Lower leg skin (tissue), 4 donors: ENCODE data around the gene SMIM36. TPM values are rescaled to one million over a fixed set of nuclear protein-coding genes. Genes with fewer than 3 reads are reported as not detected.
"Not testable (repeated sequence)": the region's sequence is repeated elsewhere in the genome, so short reads cannot be mapped to it uniquely, and the experiment has no call there.

Experiments used
- DNase-seq, 2 donors: peaks; one replicate each; pipeline ENCODE4 v3.0.0-alpha.2; 2019; ENCODE audit warnings: low spot score in 2 of 2
- H3K4me3 ChIP-seq: fragments of 200-600 bp; sonication (generic); 2 replicates; pipeline ENCODE4 v1.5.1; 2017; ENCODE audit warnings: mild to moderate bottlenecking, low read depth; ENCODE audit not compliant: poor library complexity, severe bottlenecking
- CTCF ChIP-seq, 3 donors: fragments of 450-650 bp; IDR thresholded peaks; one replicate each; pipeline ENCODE4 v1.5.1; 2016; ENCODE audit warnings: antibody characterized with exemption in 3 of 3, mild to moderate bottlenecking in 3 of 3, moderate library complexity in 2 of 3
- POLR2A ChIP-seq, 2 donors: fragments of 450-650 bp; IDR thresholded peaks; one replicate each; pipeline ENCODE4 v1.6.1; 2016 to 2017; ENCODE audit warnings: antibody characterized with exemption in 2 of 2, mild to moderate bottlenecking in 1 of 2, moderate library complexity in 1 of 2
- WGBS, 2 donors: methylation state at CpG; one replicate each; pipeline ENCODE4 v1.1.5; 2018; 5-methylcytosine and 5-hydroxymethylcytosine counted together
- intact Hi-C: fragments of 100-400 bp; cut with DNase I; formaldehyde crosslinking; loops from one replicate; pipeline ENCODE4 v1.15.0; 2023; ENCODE audit warnings: low total_unique reads
- total RNA-seq, 4 donors: library from RNA; depleted of rRNA; stranded (reverse); fragments of >200 nt; gene quantifications; one replicate each; pipeline ENCODE4 v1.1.0, GENCODE V29; 2016

The SMIM36 gene
- total RNA-seq, 4 donors from 2014 or later, result not detected

GRCh38 chr17:55405600-55405999, 105.7 kb downstream of the SMIM36 start:
- DNase-seq, result no peak
- intact Hi-C loops, result no loop called here
- TF ChIP-seq CTCF (IDR thresholded peaks at IDR 0.05) (no peak), POLR2A (IDR thresholded peaks at IDR 0.05) (no peak)
- no peak overlapping the region for H3K4me3 ChIP-seq
- WGBS, 2 donors, result 91 to 94% methylated on average over 1 of the region's 1 CpG

GRCh38 chr17:55404197-55404596, 107.1 kb downstream of the SMIM36 start:
- intact Hi-C loops, H3K4me3 ChIP-seq, DNase-seq: not testable (repeated sequence)
- WGBS, 2 donors, result 87 to 92% methylated on average over 5 of the region's 5 CpGs

GRCh38 chr17:55402374-55402773, 108.9 kb downstream of the SMIM36 start:
- WGBS, 2 donors, result 80 to 88% methylated on average over 4 of the region's 4 CpGs
- intact Hi-C loops, result no loop called here
- no peak overlapping the region for H3K4me3 ChIP-seq
- TF ChIP-seq POLR2A (IDR thresholded peaks at IDR 0.05) (no peak), CTCF (IDR thresholded peaks at IDR 0.05) (no peak)
- DNase-seq, result no peak

Other genes with a start within 250 kb of the SMIM36 start
- gene HLF, start 246.5 kb downstream of the SMIM36 start, total RNA-seq, result 10 to 100 TPM; 19.8 to 46.7 (median 29.9) TPM
- 1 to 10 TPM; 3.2 to 9.7 (median 6.8) TPM for gene MMD, start 89.6 kb downstream of the SMIM36 start, total RNA-seq
- 1 to 10 TPM; 1.6 to 6.5 (median 2.6) TPM for gene TMEM100, start 211.4 kb upstream of the SMIM36 start, total RNA-seq
- 10 to 100 TPM in 1 of 4 donors, 1 to 10 TPM in 3; 5.0 to 14.3 (median 6.9) TPM for gene PCTP, start 239.6 kb upstream of the SMIM36 start, total RNA-seq